ENCODE measurements around the gene ZSCAN4.
A peak's percentile ranks its signal among the peaks of the same experiment; 100 is the strongest.

Gene ZSCAN4

GRCh38 chr19:57686727-57687126, 18.0 kb downstream of the ZSCAN4 start:
- DNase-seq, result no peak

DNA sequence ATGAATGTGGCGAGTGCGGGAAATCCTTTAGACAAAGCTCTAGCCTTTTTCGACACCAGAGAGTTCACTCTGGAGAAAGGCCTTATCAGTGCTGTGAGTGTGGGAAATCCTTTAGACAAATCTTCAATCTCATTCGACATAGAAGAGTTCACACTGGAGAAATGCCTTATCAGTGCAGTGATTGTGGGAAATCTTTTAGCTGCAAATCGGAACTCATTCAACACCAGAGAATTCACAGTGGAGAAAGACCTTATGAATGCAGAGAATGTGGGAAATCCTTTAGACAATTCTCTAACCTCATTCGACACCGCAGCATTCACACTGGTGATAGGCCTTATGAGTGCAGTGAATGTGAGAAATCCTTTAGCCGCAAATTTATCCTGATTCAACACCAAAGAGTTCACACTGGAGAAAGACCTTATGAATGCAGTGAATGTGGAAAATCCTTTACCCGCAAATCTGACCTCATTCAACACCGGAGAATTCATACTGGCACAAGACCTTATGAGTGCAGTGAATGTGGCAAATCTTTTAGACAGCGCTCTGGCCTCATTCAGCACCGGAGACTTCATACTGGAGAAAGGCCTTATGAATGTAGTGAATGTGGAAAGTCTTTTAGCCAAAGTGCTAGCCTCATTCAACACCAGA, 18.8 kb downstream of the ZSCAN4 start:
- DNase-seq, result no peak

DNA sequence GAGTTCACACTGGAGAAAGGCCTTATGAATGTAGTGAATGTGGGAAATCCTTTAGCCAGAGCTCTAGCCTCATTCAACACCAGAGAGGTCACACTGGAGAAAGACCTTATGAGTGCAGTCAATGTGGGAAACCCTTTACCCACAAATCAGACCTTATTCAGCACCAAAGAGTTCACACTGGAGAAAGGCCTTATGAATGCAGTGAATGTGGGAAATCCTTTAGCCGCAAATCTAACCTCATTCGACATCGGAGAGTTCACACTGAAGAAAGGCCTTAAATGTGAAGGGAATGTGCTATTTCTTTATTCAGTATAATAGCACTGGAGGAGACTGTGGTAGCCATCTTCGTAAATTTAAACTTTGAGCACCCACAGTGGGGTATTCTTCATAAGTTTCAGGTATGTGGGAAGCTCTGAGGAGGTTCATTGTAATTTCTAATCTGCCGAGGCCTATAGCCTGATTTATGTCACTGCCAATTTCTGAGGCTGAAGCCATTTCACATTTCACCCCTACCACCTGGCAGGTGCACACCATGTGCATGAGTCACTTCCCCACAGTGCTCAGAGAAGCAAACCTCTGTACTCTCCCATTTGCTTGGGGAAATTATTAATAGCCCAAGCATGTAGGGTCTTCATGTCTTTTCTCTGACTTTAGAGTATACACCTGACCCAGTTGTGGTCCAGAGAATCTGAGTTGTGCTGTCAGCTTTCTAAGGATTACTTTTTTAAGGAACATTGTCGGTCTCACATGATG, 19.5 kb downstream of the ZSCAN4 start:
- no peak for DNase-seq

DNA sequence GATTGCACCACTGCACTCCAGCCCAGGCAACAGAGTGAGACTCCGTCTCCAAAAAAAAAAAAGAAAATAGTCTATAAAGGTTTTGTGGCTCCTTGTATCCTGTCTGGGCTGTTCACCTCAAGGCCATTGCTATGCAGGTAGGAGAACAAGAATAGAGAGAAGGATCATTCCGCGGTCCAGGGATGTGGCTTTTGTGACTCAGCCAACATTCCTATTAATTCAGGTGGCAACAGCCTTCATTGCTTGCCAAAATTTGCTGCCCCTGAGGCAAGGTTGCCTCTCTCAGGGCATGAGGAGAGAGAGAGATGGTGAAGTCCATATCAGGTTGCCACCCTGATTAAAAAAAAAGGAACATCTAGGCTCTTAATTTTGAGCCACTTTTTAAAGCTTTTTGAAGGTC, 21.0 kb downstream of the ZSCAN4 start:
- no peak for DNase-seq

GRCh38 chr19:57701625-57702024, 32.9 kb downstream of the ZSCAN4 start:
- no peak for DNase-seq

DNA sequence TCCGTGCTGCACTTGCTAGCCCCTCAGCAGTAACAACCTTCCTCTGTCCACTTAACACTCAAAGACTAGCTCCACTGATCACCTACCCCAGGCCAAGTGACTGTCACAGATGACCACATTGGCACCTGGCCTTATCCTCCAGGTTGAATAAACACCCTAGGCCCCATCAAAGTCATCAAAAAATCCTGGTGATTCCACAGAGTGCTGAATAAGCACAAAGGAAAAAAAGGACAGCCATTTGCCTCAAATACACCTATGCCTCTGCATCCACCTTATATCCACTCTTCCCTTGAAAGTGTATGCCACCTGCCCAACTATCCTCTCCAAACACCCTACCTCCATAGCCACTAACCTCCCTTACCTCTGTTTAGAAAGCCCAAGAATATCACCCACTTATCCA, 37.6 kb downstream of the ZSCAN4 start:
- no peak for DNase-seq

DNA sequence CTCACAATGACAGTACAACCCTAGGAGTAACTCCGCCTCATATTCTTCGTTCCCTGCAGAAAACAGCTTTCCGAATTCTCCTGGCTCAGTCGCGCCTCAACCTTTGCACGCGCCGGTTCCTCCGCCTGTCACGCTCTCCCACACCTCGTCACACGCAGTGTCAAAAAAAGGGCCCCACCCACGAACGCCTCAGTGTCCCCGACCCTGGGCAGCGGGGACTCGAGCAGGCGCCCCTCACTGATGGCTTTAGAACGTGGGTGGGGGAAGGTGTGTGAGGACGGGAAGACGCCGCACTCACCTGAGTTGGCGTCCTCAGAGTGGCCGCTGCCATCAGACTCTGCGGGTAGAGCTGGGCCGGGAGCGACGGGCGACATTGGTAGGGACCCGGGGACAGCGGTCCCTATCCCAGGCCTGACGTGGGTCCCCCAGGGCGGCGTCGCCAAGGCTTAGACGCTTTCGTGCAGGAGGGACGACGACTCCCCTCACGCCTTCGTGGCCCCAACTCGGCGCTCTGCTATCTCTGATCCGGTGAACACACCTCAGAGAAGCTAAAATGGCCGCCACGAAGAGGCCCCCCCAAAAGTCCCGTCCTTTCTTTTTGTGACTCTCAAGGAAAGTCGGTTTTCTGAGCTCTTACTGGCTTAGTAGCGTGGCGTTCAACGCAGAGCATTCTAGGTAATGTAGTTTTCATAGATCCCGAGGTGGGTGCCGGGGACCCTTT, 40.1 kb downstream of the ZSCAN4 start, which contains the start of gene ZNF154:
TSS of gene ZNF154 (minus strand) at position 564 of the 721 bp plus-strand sequence. CDS start at position 331, 233 bp downstream.
- DNase-seq, result peak; percentile 15 to 19

GRCh38 chr19:57709616-57710015, 40.9 kb downstream of the ZSCAN4 start:
- no peak for DNase-seq

DNA sequence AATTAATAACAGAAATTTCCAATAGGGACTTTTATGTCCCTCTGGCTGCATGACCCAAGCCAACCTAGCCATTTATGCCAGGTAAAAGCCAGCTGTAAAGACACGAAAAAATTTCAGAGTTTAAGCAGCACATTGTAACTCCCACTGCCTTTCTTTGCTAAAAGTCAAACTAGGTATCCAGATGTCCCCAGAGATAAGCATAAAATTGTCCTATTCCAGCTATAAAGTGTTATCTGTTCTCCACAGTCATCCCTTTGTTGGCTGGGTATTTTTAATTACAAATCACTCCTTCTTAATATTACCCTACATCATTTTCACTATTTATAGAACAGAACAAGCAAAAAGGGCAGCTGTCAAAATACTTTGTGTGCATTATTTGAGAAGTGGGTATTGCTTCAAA, 43.5 kb downstream of the ZSCAN4 start:
- no peak for DNase-seq

- no peak for DNase-seq
Measured at GRCh38 chr19:57719424-57719823, 50.7 kb downstream of the ZSCAN4 start.

DNA sequence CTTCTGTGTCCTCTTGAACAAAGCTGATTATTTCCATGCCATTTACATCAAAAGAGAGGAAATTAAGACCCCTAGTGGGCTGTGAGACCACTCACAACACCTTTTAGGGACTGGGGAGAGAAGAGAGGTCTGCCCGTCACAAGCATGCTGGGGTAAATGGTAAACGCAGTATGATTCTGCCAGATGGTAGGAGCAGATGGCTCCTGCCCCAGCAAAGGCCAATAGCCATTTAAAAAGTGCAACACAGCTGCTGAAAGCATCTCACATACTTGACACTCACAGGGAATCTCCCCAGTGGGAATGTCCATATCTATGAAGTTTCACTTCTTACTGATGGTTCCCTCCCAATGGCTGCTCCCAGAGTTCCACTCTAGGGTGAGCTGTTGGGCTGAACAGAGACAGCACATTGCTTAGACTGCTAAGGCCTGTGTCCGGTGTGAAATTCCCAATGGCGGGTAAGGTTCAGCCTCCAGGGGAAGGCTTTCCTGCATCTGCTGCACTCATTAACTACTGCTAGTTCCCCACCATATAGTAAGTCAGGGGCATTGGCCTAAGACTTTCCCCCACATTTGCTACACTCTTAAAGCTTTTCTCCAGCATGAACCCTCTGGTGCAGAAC, 51.3 kb downstream of the ZSCAN4 start:
- no peak for DNase-seq

GRCh38 chr19:57720878-57721277, 52.1 kb downstream of the ZSCAN4 start:
- no peak for DNase-seq

All from activated CD4-positive, alpha-beta T cell treated with anti-CD3 and anti-CD28 coated beads for 4 hours (primary cell).